MM.1S (cell line): ENCODE data around the gene GASK1B.
A peak's percentile ranks its signal among the peaks of the same experiment; 100 is the strongest.

ENCODE experiments used
- DNase-seq: peaks from one replicate; pipeline ENCODE4 v3.0.0-alpha.2; 2015
- H2AFZ ChIP-seq: fragments of 300-600 bp; sonication (generic); 2 replicates; pipeline ENCODE4 v1.6.0; 2016; ENCODE audit warnings: antibody characterized with exemption, low read length
- H3F3A ChIP-seq: fragments of 300-600 bp; sonication (generic); 2 replicates; pipeline ENCODE4 v1.6.1; 2016; ENCODE audit warnings: mild to moderate bottlenecking, antibody characterized with exemption, low read length, moderate library complexity, mixed read lengths; ENCODE audit not compliant: insufficient read depth
- H3K27ac ChIP-seq: fragments of 300-600 bp; sonication (generic); 2 replicates; pipeline ENCODE4 v1.5.1; 2016; ENCODE audit warnings: mild to moderate bottlenecking, low read length
- H3K27me3 ChIP-seq: fragments of 300-600 bp; sonication (generic); replicated peaks from 2 replicates; pipeline ENCODE4 v1.6.0; 2016; ENCODE audit warnings: low read length; ENCODE audit not compliant: insufficient read depth
- H3K36me3 ChIP-seq: fragments of 300-600 bp; sonication (generic); replicated peaks from 2 replicates; pipeline ENCODE4 v1.6.1; 2016; ENCODE audit warnings: mild to moderate bottlenecking, low read length, mixed read lengths; ENCODE audit not compliant: insufficient read depth
- H3K4me1 ChIP-seq: fragments of 300-600 bp; sonication (generic); 2 replicates; pipeline ENCODE4 v1.6.1; 2016; ENCODE audit warnings: low read length, mixed read lengths
- H3K4me2 ChIP-seq: fragments of 300-600 bp; sonication (generic); 2 replicates; pipeline ENCODE4 v1.6.0; 2016; ENCODE audit warnings: low read depth, low read length
- H3K4me3 ChIP-seq: fragments of 300-600 bp; sonication (generic); 2 replicates; pipeline ENCODE4 v1.5.1; 2016; ENCODE audit warnings: low read length, mixed read lengths
- H3K79me2 ChIP-seq: fragments of 300-600 bp; sonication (generic); 2 replicates; pipeline ENCODE4 v1.6.1; 2016; ENCODE audit warnings: mixed run types, low read length, mixed read lengths
- H3K9ac ChIP-seq: fragments of 300-600 bp; sonication (generic); 2 replicates; pipeline ENCODE4 v1.6.1; 2016; ENCODE audit warnings: low read length, mixed read lengths
- H3K9me2 ChIP-seq: fragments of 300-600 bp; sonication (generic); replicated peaks from 2 replicates; pipeline ENCODE4 v1.6.1; 2016; ENCODE audit warnings: mild to moderate bottlenecking, low read length, mixed read lengths; ENCODE audit not compliant: insufficient read depth
- H3K9me3 ChIP-seq: fragments of 300-600 bp; sonication (generic); replicated peaks from 2 replicates; pipeline ENCODE4 v1.6.1; 2016; ENCODE audit warnings: mild to moderate bottlenecking, low read length, mixed read lengths; ENCODE audit not compliant: insufficient read depth
- H4K20me1 ChIP-seq: fragments of 300-600 bp; sonication (generic); 2 replicates; pipeline ENCODE4 v1.6.1; 2016; ENCODE audit warnings: mild to moderate bottlenecking, low read length, moderate library complexity, mixed read lengths; ENCODE audit not compliant: insufficient read depth
- EZH2 ChIP-seq: fragments of 300-600 bp; sonication (generic); optimal IDR thresholded peaks from 2 replicates; pipeline ENCODE3; 2017; ENCODE audit warnings: low read depth, mild to moderate bottlenecking, antibody characterized with exemption, low read length, mixed read lengths
- EZH2phosphoT487 ChIP-seq: fragments of 300-600 bp; sonication (generic); IDR thresholded peaks from 2 replicates; pipeline ENCODE4 v1.6.1; 2018; ENCODE audit warnings: antibody characterized with exemption, low read length
- TF ChIP-seq, protein P1 (sequence below): fragments of 300-600 bp; sonication (generic); IDR thresholded peaks from 2 replicates; pipeline ENCODE4 v1.5.1; 2016; ENCODE audit warnings: antibody characterized with exemption, low read length, mixed read lengths

GASK1B gene

DNA sequence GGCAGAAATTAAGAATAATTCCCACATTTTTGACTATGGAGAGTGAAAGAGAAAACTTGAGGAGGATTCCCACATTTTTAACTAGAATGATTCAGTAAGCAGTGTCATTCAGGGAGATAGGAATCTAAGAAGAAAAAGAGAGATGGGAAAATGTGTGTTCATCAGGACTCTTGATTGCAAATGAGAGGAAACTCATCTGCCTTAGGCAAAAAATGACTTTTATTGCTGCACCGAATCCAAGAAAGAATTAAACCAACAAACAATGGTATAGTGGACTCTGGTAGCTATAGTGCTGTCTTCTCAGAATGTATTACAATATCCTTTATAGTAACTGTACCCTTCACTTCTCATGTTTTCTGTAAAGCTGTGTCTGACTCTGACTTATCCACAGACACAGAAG is 22.5 kb upstream of the GASK1B start:
- Histone ChIP-seq H3K4me1 (peaks cover 6% of the 10 kb centered on the region), H3F3A (no peaks in the 10 kb centered on the region), H4K20me1 (no peaks in the 10 kb centered on the region), H3K27me3 (no peaks in the 10 kb centered on the region), H3K36me3 (no peaks in the 10 kb centered on the region), H3K9me2 (no peaks in the 10 kb centered on the region), H3K9me3 (no peaks in the 10 kb centered on the region), H3K4me2 (no peak overlapping the region), H3K9ac (no peak overlapping the region), H3K27ac (no peak overlapping the region), H3K79me2 (no peaks in the 10 kb centered on the region), H2AFZ (no peak overlapping the region), H3K4me3 (no peak overlapping the region)
- no peak for DNase-seq
- TF ChIP-seq, protein P1, sequence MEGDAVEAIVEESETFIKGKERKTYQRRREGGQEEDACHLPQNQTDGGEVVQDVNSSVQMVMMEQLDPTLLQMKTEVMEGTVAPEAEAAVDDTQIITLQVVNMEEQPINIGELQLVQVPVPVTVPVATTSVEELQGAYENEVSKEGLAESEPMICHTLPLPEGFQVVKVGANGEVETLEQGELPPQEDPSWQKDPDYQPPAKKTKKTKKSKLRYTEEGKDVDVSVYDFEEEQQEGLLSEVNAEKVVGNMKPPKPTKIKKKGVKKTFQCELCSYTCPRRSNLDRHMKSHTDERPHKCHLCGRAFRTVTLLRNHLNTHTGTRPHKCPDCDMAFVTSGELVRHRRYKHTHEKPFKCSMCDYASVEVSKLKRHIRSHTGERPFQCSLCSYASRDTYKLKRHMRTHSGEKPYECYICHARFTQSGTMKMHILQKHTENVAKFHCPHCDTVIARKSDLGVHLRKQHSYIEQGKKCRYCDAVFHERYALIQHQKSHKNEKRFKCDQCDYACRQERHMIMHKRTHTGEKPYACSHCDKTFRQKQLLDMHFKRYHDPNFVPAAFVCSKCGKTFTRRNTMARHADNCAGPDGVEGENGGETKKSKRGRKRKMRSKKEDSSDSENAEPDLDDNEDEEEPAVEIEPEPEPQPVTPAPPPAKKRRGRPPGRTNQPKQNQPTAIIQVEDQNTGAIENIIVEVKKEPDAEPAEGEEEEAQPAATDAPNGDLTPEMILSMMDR: no peak
- TF ChIP-seq EZH2phosphoT487 (no peak), EZH2 (no peak)

GRCh38 chr4:158193171-158193749 is 20.4 kb upstream of the GASK1B start:
- no peaks in the 10 kb centered on the region for H3K9me3 ChIP-seq
- peak overlapping the region; percentile 23; the same call in 1 of the 2 replicates for H2AFZ ChIP-seq
- H3K79me2 ChIP-seq: no peaks in the 10 kb centered on the region
- no peak overlapping the region for H3K4me3 ChIP-seq
- no peaks in the 10 kb centered on the region for H3F3A ChIP-seq
- H3K27ac ChIP-seq: no peak overlapping the region
- peaks cover 6% of the 10 kb centered on the region for H3K4me1 ChIP-seq
- no peaks in the 10 kb centered on the region for H3K9me2 ChIP-seq
- no peaks in the 10 kb centered on the region for H4K20me1 ChIP-seq
- peak; percentile 55 for DNase-seq
- TF ChIP-seq, protein P1: peak; percentile 72
- TF ChIP-seq EZH2phosphoT487: no peak
- no peaks in the 10 kb centered on the region for H3K27me3 ChIP-seq
- no peaks in the 10 kb centered on the region for H3K36me3 ChIP-seq
- no peak overlapping the region for H3K9ac ChIP-seq
- 0 out of 2 replicates have a peak overlapping the region, but pooled peaks have one; percentile 6 for H3K4me2 ChIP-seq

DNA sequence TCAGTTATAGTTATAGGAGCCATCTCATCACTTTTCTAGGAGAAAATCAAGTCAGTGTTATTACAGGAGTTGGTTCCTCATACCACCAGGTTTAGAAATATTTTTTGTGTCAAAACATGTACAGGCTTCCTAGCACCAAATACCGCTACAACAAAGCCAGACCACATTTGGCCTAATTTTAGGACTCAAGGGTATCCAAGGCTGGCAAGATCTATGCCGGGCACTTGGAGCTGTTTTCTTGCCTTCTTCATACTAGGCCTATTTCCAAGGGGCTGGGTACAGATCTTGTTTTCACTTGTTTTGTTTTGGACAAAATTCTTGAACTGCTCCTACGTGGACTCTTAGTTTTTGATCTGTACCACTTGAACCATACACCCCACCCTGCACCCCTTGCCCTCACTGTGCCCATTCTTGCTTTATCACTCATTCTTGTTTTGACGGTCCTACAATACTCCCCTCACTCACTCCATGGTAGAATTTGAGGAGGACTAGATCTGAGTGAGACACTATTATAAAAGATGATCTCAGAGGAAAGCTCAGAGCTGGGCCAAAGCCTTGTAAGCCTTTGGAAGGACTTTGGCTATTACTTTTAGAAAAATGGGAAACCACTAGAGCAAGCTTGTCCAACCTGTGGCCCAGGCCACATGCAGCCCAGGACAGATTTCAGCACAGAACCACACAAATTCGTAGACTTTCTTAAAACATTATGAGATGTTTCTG is 19.8 kb upstream of the GASK1B start:
- DNase-seq: no peak
- Histone ChIP-seq H3K4me1 (peaks cover 6% of the 10 kb centered on the region), H3K9me3 (no peaks in the 10 kb centered on the region), H3K9ac (no peak overlapping the region), H3K79me2 (no peaks in the 10 kb centered on the region), H3K36me3 (no peaks in the 10 kb centered on the region), H4K20me1 (no peaks in the 10 kb centered on the region), H3K4me2 (no peak overlapping the region), H3K27ac (no peak overlapping the region), H3K4me3 (no peak overlapping the region), H2AFZ (no peak overlapping the region), H3K27me3 (no peaks in the 10 kb centered on the region), H3F3A (no peaks in the 10 kb centered on the region), H3K9me2 (no peaks in the 10 kb centered on the region)
- TF ChIP-seq EZH2: no peak
- TF ChIP-seq, protein P1: no peak
- TF ChIP-seq EZH2phosphoT487: no peak
